SHP77 treated with DMSO at 0.1 percent for 48 hours (cell line): Measurements from ENCODE around the gene MTA2.
"Not testable (repeated sequence)": the region's sequence is repeated elsewhere in the genome, so short reads cannot be mapped to it uniquely, and the experiment has no call there.

Experiments used
- DNase-seq: peaks from one replicate; lab custom pipeline; 2025; lab: John Stamatoyannopoulos, UW

Gene MTA2

DNA sequence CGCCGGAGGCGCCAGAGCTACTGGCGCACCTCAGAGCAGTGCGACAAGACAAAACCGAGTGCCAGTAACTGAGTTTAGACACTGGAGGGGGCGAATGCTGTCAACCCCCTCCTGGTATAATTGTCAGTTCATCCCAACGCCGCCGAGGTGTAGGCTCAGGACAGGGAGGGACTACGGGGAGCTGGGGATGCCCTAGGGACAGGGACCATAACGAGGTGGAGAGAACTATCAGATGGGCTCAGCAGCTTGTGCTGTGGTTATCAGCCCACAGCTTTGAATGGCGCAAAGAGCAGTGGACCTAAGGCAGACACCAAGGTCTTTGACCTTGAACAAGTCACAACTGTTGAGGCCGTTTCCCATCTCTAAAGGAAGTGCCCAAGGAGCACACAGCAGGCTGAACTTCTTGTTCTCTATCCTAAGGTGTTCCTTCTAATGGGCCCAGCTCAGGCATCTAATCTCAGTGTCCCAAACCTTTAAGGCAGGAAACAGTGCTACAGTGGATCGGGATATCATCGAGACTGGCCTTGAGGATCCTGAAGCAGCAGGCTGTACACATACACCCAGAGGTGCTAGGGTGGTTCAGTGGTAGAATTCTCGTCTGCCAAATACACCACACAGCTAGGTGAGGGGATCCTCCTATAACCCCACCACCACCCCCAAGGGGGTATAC is 9.4 kb downstream of the MTA2 start:
- DNase-seq = no peak

DNA sequence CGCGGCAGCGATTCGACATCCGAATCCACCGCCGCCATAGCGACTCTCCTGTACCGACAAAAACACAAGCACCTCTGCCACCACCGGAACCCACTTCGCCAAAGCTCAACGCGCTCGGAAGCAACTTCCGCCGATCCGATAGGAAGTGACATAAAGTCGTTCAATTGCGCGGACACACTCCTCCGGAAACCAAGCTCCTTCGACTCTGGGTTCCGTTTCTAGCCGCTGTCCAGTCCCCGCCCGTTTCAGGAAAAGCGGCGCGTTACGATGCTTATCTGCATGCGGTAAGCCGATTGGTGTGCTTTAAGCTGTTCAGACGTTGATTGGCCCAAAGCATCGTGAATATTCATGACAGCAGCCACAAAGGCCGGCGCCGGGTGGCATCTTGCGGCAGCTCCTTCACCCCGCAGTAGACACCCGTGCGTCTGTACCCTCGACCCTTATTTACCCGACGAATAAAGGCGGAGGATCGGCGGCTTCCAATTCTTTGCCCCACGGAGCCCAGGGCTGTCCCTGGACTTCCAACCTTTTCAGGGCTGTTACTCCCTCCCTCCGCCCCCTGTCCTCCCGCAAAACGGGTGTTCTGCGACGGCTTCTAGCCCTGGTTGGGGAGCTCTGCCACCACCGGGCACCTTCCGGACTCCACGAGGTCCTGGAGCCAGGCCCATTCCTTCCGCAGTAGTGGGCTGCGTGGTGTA is 10.1 kb downstream of the MTA2 start, which contains the start of gene TUT1:
Gene TUT1, minus strand, starts transcription at position 76 of the 698 bp plus-strand sequence. Its CDS starts 38 bp downstream, at position 38.
- peak; percentile 97 for DNase-seq

DNA sequence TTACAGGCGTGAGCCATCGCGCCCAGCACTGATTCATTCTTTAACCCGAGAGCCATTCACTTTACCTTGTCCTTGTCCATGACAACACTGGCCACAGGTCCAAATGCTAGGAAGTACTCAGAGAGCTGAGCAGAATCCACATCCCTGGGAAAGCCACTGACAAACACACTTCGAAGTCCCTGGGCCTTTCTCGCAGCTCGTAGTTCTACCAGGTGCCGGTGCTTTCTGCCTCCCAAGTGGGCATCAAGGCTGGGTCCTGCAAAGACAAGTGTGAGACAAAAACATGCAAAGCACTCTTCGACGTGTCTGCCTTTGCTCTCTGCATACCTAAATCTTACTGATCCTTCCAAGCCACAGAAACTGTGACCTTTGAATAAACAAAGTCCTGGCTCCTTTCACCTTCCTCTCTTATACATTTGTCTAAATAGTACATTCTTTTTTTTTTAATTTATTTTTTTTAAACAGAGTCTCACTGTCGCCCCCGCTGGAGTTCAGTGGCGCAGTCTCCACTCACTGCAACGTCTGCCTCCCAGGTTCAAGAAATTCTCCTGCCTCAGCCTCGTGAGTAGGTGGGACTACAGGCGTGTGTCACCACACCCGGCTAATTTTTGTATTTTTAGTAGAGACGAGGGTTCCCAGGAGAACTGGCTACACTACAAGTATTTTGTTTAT is 12.6 kb downstream of the MTA2 start:
- no peak for DNase-seq

DNA sequence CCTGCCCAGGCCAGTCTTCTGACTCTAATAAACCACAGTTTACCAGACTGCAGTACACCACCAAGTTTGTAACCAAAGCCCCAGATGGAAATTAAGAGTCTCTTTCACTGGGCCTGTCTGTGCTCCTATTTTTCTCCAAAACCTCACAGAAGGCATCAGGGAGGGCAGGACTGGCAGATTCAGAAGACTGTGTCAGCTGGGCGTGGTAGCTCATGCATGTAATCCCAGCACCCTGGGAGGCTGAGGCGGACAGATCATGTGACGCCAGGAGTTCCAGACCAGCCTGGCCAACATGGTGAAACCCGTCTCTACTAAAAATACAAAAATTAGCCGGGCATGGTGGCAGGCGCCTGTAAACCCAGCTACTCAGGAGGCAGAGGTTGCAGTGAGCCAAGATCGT is 16.3 kb downstream of the MTA2 start:
- DNase-seq = not testable (repeated sequence)

DNA sequence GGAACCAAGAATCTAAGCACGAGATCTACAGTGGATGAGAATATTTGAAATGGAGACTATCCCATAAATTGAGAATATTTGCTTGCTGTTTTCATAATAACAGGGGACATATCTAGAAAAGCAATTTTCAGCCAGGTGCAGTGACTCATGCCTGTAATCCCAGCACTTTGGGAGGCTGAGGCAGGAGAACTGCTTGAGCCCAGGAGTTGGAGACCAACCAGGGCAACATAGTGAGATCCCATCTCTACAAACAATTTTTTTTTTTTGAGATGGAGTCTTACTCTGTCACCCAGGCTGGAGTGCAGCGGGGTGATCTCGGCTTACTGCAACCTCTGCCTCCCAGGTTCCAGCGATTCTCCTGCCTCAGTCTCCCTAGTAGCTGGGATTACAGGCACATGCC is 19.9 kb downstream of the MTA2 start:
- not testable (repeated sequence) for DNase-seq

DNA sequence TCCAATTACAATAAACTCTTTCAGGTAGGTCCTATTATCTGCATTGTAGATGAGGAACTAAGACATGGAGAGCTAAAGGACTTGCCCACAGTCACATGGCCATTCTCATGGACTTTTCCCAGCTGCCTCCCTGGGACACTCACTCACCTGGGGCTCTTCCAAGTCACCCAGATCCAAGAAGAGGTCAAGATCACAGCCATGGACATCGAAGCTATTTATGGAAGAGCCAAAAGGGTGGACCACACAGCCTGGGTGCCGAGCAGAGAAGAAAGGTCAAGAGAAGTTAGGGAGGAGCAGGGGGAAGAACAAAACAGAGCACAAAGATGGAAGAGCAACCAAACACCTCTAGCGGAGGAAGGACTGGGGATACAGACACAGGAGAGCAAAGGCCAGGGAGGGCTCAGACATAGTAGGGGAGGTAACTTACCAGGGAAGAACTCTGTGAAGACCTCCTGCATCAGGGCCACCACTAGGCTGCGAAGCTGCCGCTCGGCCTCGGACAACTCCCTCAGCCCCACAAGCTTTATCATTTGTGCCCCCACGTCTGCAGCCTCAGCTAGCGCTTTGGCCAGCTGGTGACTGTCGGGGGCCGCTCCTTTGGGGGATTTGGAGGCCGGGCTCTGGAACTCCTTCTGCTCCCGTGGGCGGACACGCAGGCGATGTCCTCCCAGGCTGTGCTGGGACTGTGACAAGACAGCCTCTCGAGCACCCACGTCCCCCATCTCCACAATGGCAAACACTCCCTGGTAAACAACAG is 20.5 kb downstream of the MTA2 start:
- DNase-seq = no peak

DNA sequence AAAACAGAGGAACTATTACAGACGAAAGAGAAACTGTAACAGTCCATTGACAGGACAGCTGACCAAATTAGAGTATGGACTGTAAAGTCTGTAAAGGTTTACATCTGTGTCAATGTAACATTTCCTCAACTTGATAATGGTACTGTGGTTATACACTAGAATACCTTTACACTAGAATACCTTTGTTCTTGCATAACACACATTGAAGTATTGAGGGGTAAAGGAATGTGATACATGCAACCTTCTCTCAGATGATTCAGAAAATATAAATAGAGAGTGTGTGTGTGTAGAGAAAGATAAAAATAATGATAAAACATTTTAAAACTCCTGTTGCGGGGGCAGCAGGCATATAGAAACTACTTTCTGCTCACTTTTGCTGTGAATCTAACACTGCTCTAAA is 22.4 kb downstream of the MTA2 start:
- no peak for DNase-seq

DNA sequence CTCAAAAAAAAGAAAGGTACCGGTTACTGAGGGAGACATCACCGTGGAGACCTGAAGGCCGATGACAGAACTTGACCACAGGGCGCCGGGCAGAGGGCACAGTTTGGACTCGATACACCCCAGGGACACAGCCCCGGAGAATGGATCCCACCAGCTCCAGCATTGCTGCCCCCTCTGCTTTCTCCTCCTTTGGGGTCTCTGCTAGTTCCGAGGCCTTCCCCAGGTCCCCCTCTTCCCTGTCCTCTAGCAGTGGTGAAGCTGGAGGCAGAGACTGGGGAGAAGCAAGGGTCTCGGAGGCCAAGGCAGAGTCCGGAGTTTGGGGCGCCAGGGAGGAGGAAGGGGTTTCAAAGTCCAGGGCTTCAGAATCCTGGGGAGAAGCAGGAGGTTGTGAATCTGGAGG is 23.1 kb downstream of the MTA2 start:
- DNase-seq = no peak

DNA sequence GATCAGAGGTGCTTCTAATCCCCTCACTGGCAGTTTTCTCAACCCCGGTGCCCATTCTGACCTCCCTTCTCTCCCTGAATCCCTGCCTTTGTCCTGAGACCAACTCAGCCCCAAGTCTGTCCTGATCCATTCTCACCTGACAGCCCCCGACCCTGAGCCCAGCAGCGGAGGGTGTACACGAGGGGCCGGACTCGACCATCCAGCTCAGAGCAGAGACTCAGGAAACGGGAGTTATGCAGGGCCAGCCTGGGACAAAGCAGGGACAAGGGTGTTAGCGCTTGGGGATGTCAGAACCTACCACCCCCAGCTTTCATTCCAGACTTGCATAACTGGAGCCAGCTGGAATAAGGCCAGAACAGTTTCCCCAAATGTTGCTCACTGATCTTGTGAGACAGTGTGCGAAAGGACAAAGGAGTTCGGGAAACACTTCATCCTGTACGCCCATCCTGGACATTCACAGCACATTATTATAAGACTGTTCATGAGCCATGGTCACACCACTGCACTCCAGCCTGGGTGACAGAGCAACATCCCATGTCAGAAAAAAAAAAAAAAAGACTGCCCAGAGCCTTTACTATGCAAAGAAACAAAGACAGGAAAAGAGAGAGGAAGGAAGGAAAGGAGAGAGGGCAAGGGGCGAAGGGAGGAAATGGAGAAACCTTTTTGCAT is 24.5 kb downstream of the MTA2 start:
- DNase-seq = no peak

DNA sequence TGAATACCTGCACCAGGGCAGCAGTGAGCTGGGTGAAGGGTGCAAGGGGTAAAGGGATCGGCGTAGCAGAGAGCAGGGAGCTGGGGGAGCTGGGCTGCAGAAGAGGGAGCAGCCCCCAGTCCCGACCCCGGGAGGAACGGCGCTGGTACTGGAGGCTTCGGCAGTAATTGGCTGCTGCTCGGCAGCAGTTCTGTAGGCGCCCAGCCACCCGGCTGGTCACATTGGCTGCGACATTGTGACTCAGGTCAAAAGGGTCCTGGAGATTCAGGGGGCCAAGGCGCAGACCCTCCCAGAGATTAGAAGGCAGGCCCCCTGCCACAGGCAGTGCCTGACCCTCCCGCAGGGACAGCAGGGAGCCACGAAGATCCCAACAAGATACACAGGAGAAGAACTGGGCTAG is 25.8 kb downstream of the MTA2 start:
- no peak for DNase-seq

DNA sequence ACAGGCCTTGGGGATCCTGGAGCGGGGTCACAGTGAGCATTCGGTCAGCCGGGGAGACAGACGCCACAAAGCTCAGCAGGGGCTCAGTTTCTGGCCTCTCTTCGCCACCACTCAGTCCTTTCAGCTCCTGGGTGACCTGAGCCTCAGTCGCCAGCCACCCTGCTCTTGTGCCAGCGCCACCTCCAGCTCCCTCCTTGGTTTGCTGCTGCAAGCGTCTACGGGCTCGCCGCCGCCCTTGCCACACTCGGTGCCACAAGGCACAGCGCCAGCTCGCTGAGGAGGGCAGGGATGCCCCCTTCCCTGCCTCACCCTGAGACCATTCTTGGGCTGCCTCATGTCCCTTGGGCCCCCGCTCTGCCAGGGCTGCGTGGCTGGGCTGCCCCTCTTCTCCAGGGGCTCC is 26.5 kb downstream of the MTA2 start:
- DNase-seq = no peak

DNA sequence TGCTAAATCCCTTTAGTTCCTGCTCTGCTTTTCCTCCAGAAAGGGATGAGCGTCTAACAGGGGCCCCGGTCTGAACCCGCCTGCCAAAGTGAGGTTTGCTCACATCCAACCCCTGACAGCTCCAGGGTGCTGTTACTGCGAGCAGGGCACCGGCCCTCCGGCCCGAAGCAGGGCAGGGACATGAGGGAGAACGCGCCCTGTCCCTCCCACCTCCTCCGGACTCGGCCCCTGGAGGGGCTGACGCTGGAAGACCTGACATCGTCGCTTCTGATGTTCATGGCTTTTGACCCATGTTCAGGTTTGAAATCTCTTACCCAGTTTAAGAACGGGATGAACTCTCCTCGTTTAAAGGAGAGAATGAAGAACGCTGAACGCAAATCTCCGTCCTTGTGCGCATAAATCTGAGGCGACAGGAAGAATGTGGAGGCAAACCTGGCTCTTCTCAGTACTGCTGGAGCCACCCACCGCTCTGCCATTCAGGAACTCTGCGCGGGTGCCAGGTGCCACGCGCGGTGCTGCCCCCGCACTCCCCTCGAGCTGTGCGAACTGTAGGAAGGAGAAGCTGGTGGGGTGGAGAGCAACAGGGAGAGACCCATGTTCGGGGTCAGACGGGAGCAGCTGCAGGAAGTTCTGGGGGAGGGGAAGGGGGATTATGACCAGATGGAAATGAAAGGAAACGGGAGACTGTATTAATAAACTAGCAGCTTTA is 27.1 kb downstream of the MTA2 start:
- DNase-seq = no peak

DNA sequence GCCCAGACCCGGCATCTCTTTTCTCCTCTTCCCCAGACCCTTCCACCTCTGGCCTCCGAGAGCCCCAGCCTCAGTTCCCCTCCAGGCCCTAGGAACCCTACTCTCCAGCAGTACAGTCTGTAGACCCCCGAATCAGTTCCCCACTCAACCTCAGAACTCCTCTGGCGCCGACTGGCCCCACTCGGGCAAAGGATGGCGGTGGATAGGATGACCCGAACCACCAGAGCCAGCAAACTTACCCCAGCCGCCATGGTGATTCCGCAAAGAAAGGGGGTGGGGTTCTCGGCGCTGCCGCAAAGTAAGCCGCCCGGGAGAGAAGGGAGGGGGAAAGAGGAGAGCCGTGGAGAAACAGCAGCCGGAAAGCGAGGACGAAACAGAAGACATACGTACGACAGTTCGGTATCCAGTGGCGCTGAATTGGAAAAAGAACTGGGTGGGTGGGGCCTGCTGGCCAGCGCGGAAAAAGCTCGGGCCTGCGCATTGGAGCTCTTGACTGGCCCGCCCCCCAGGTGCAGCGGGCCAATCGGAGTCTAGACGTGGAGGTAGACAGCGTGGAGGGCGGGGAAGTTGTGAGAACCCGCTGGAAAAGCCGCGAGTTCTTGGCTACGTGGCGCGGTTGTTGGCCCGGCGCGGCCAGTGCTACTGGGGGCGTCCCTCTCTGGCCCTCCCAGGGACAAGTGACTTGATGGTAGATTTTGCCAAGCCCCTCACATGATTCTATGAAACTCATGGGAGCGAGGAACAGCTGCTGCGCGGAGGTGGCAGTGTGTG is 27.9 kb downstream of the MTA2 start, which contains the start of gene EEF1G:
Gene EEF1G, minus strand, starts transcription at position 300 of the 771 bp plus-strand sequence. Its CDS starts 49 bp downstream, at position 251.
- DNase-seq = peak; percentile 99

DNA sequence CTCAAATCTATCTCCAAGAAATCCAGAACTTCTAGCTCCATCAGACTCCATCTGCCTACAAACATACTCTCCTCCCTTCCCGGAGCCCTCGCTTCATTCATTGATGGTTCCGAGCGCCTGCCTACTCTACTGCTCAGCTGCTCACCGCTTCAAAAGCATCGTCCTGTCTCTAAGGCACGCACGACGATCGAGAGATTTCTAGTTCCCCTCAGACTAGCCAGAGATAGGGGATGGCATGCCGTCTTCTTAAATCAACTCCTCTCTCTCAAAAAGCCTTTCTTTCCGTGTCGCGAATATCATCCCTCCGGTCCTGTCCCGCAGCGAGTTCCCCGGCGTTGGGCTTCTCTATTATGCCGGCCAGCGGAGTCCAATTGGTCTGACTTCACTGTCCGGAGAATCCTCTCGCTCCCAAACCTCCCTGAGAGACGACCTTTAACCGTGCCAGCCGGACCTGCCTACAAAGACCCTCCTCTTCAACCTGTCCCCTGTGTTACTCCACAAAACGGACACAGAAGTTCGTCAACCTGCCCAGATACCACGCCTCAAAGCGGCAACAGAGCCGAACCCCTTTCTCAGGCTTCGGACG is 28.6 kb downstream of the MTA2 start:
- no peak for DNase-seq

DNA sequence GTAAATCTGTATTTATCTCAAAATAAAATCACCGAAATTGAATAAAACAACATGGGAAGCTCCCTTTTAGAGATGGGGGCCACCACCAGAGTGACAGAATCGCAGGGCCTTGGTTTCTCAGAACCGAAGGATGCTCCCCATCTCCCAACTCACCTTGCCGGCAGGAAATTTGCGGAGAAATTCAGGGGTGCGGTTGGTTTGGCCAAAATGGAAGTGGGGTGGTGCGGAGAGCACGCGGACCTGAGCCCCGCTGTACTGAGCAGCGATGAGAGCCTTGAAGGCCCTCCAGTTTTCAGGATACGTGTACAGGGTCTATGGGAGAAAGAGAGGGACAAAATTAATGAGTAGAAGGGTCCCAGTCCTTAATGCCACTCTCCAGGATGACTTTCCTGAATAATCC is 29.2 kb downstream of the MTA2 start:
- no peak for DNase-seq

DNA sequence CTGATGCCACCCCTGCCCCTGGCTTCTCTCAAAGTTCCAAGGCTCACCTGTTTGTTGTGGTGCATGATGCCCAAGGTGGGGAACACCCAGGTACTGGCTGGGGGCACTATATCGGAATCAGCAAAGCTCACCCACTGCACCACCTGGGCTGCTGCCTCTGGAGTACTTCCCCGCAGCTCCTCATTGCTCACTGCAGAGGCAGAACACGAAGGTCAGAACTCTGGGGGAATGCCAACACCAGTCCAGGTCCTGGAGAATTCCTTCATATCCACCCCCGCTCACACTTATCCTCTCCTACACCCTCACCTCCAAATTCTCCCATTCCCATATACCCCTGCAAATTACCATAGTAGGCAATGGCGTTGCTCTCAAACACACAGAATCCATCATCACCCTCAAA is 30.2 kb downstream of the MTA2 start:
- DNase-seq = not testable (repeated sequence)

DNA sequence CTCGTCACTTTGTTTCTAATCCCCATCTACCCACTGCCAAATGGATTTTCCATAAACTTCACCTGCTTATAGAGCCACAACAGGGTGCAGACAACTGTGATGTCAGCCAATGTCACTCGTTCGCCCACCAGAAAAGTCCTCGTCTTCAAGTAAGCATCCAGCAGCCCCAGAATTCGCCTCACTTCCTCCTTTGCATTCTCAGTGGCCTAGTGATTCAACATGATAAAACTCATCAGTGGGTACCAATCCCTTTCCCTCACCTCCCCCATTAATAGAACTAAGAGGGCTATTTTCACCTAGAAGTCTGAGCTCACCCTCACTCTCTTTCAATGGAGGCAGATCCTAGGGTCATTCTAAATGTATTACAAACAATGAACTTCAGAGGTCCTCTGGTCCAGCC is 30.8 kb downstream of the MTA2 start:
- DNase-seq = not testable (repeated sequence)

DNA sequence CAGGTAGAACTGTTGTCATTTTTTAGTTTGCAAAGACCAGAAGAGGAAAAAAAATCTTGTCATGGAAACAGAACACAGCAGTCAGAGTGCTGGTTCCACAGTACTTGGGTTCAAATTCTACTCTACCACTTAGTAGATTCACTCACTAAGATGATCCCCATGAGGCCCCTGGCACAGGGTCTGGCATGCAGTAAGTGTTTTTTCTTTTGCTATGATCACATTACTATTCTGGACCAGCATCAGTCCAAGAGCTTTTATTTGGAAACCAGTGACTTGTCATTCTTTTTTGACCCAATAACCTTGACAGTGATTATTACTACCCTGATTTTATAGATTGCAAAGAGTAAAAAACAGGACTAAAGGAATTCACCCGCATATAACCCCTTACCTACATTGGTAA is 32.1 kb downstream of the MTA2 start:
- DNase-seq = no peak

DNA sequence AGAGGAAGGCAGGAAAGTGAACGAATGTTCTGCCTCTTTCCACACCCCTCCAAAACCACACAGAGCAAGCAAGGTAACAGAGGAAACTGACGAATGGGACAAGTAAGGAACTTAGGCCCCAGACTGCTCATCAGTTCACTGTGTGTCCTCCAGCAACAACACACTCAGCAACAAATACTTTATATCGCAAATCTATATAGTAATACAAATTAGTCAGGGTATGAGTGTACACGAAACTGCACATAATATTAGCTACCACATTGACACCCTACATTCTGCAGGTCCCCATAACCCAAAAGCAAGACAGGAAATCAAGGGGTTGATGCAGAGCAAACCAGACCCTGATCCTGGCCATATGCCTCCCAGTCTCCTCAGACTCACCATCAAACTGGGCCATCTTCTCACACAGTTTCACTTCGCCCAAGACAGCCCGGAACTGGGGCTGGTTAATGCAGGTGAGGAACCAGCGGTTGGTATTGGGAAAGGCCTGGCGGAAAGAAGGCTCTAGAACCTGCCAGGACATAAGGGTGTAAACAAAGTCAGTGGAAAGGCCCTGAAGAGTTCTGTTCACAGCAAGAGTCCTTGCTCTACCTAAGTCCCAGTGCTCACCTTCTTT is 34.5 kb downstream of the MTA2 start:
- DNase-seq = no peak
